Ovary (tissue), 3 donors: ENCODE results near the gene KIAA0825.

Experiments
- POLR2A ChIP-seq: fragments of 450-650 bp; IDR thresholded peaks from one replicate; pipeline ENCODE4 v1.6.1; 2017; ENCODE audit warnings: antibody characterized with exemption, mild to moderate bottlenecking, moderate library complexity
- TF ChIP-seq, protein P1 (sequence below), 3 donors: fragments of 450-650 bp in 2 of 3; fragments of 200-600 bp in 1 of 3; IDR thresholded peaks; one replicate each; pipeline versions ENCODE4 v1.5.1 to v1.8.0; 2016 to 2022; ENCODE audit warnings: antibody characterized with exemption in 3 of 3, mild to moderate bottlenecking in 1 of 3
- donor health status: DM: no; HTN: no; CAD: no.

GRCh38 chr5:94632024-94632423 is 13.6 kb upstream of the KIAA0825 start:
- TF ChIP-seq, protein P1, sequence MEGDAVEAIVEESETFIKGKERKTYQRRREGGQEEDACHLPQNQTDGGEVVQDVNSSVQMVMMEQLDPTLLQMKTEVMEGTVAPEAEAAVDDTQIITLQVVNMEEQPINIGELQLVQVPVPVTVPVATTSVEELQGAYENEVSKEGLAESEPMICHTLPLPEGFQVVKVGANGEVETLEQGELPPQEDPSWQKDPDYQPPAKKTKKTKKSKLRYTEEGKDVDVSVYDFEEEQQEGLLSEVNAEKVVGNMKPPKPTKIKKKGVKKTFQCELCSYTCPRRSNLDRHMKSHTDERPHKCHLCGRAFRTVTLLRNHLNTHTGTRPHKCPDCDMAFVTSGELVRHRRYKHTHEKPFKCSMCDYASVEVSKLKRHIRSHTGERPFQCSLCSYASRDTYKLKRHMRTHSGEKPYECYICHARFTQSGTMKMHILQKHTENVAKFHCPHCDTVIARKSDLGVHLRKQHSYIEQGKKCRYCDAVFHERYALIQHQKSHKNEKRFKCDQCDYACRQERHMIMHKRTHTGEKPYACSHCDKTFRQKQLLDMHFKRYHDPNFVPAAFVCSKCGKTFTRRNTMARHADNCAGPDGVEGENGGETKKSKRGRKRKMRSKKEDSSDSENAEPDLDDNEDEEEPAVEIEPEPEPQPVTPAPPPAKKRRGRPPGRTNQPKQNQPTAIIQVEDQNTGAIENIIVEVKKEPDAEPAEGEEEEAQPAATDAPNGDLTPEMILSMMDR (IDR thresholded peaks at IDR 0.05), result no peak
- no peak for TF ChIP-seq POLR2A
